Stimulated activated CD4-positive, alpha-beta T cell treated with anti-CD3 and anti-CD28 coated beads, TNF-alpha, amount 100 ng/mL, for 4 hours (primary cell): Measurements from ENCODE around the gene SH3GLB2.
"Not testable (repeated sequence)": the region's sequence is repeated elsewhere in the genome, so short reads cannot be mapped to it uniquely, and the experiment has no call there.

ENCODE experiments used
- DNase-seq, 3 experiments: peaks; one replicate each; pipeline ENCODE4 v3.0.0-alpha.2; 2020; ENCODE audit warnings: low read depth in 3 of 3

Gene SH3GLB2

DNA sequence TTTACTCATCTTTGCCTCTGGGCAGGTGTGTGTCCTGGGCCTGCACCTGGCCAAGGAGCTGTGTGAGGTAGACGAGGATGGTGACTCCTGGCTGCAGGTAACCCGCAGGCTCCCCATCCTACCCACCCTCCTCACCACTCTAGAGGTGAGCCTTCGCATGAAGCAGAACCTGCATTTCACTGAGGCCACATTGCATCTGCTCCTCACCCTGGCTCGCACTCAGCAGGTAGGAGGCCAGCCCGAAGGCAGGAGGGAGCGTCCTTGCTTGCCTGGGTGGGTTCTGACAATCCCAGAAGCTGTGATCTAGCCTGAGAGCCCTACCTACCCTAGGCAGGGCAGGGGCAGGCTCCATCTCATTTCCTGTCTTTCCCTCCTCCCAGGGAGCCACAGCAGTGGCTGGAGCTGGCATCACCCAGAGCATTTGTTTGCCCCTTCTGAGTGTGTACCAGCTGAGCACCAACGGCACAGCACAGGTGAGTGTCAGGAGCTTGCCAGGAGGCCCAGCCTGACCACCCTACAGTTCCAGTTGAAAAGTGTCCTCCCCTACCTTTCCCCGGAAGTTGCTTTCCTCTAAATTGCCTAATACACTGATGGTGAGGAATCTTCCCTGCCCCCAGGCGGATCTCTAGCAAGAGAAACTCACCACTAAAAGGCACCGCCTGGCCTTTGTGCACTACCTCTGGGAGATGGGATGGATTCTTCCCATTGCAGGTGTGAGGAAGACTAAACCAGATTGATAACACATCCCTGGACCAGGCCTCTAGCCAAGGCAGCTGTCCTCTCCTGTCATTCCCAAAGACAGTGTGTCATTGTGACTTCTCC, 26.4 kb downstream of the SH3GLB2 start:
- no peak for DNase-seq

DNA sequence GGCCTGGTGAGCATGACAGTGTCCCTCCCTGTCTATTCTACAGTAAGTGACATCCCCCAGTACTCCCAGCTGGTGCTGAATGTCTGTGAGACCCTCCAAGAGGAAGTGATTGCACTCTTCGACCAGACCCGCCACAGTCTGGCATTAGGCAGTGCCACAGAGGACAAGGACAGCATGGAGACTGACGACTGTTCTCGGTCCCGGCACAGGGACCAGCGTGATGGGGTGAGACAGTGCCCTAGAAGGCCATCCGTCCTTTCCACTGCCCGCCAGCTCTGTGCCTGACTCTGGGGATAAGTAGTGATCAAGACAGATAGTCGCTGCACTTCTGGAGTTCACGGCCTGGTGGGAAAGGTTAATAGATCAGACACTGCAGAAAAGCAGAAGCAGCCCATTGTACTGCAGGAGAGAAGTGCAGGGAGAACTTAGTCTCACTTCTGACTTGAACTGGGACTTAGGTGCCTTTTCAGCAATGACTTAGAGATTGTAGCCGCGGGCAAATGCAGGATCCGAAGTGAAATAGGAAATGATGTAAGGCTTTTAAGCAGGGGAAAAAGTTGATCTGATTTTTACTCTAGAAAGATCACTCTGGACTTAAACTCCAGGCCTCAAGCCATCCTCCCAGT, 28.4 kb downstream of the SH3GLB2 start:
- no peak for DNase-seq

DNA sequence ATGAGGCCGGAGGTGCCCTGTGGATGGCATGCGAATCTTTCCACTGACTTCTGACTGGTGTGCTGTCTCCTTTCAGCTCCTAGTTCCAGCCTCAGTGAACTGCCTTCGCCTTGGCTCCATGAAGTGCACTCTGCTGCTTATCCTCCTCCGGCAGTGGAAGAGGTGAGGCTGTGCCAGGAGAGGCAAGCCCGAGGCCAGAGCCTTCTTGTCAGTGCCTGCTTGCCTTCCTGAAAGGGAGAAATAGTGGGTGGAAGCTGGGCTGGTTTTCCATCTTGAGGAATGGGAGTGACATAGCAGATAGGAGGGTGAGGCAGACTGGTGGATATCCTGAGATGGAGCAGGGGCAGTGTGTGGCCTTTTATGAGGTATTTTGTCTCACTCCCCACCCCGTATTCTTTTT, 29.7 kb downstream of the SH3GLB2 start:
- DNase-seq: no peak

DNA sequence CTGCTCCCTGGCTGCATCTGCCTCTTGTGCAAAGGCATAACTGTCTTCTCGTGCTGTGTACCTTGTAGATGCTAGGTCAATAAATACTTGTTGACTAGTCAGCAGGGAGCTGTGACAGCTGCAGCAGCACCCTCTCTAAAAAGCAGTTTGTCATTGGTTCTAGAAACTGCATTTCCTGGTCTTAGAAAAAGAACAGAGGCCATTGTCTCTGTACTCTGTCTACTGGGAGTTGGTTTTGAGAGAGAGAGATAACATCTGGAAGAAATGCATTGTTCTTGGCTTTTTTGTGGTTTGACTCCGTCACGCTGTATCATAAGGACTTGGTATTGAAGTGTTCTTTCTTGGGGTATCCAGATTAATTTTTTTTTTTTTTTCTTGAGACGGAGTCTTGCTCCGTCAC, 32.3 kb downstream of the SH3GLB2 start:
- no peak for DNase-seq

DNA sequence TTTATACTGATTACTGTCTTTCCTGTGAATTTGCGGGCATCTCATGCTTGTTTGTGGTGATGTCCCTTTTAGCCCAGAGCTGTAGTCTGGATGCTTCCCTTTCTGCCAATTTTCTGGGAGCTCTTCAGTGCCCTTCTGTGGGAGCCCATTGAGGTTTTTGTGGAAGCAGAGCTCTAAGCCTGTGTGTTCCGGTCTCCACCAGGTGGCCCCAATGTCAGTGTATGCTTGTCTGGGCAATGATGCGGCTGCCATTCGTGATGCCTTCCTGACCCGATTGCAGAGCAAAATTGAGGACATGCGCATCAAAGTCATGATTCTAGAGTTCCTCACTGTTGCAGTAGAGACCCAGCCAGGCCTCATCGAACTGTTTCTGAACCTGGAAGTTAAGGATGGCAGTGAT, 35.1 kb downstream of the SH3GLB2 start:
- no peak for DNase-seq

DNA sequence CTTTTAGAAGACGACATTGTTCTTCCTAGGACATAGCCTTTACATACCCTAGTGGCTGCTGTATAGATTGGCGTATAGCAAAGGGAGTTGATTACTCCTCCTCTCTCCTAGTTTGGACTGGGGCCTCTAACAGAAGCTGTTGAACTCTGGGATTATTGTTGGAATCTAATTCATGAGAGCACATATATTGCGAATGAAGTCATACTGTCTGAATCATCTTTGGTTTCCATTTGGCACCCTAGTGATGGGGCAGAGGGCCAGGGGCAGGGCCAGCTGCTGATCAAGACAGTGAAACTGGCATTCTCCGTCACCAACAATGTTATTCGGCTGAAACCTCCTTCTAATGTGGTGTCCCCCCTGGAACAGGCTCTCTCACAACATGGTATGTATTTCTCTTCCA, 40.3 kb downstream of the SH3GLB2 start:
- DNase-seq: no peak

DNA sequence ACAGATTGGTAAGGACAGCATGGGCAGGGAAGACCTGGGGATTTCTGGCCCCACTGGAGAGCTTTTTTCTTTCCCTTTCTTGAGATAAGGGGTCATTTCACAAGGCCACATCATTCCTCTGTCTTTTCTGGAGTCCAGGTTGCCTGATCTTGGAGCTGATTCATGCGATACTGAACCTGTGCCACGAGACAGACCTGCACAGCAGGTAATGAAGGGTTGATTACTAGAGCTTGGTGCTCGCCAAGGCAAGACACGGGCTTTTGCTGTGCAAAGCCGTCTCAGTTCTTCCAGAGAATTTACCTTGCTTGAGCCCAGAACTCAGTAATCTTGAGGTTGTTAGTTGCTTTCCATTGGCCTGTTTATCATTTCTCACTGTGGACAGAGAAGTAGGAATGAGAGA, 41.5 kb downstream of the SH3GLB2 start:
- DNase-seq: no peak

DNA sequence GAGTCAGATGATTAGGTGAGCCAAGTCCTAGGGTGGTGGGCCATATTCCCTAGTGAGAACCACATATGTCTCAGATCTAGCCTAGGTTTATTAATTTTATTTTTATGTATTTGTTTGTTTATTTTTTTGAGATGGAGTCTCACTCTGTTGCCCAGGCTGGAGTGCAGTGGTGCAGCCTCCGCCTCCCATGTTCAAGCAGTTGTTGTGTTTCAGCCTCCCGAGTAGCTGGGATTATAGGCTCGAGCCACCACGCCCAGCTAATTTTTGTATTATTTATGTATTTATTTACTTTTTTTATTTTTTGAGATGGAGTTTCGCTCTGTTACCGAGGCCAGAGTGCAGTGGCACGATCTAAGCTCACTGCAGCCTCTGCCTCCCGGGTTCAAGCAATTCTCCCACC, 44.6 kb downstream of the SH3GLB2 start:
- no peak for DNase-seq

DNA sequence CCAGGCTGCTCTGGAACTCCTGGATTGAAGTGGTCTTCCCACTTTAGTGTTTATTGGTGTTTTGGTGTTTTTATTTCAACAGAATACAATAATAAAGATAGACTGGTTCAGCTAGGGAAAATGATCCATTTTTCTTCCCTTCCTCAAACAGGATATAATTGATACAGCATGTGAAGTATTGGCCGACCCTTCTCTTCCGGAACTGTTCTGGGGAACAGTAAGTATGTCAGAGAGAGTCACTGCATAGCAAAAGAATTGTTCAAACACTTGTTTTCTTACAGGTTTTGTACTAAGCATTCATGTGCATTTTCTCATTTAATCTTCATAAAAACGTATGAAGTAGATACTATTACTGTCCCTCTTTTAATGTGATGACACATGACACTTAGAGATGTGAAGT, 49.0 kb downstream of the SH3GLB2 start:
- no peak for DNase-seq

DNA sequence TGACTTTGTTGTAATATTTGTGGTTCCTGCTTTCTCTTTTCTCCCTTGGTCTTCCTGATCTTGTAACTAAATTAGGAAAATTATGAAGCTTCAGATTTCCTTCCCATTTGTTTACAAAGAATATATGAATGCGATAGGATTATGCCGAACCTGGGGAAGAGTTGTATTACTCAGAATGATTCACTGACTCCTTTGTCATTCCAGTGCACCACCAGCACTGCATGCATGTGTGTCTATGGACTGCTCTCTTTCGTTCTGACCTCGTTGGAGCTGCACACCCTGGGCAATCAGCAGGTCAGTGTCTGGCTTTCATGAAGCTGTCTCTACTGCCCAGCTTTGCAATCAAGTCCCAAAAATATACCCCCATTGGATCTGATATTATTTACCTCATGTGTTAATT, 55.2 kb downstream of the SH3GLB2 start:
- DNase-seq: no peak

DNA sequence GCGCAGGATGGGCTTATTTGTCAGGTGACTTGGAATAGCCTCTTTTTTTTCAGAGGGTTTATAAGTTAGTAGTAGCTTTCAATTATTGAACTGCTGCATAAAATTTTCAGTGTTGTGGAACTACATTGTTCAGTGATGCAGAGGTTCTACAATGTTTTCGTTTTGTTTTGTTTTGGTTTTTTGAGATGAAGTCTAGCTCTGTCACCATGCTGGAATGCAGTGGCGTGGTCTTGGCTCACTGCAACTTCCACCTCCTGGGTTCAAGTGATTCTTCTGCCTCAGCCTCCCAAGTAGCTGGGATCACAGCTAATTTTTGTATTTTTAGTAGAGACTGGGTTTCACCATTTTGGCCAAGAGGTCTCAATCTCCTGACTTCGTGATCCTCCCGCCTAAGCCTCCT, 58.6 kb downstream of the SH3GLB2 start:
- no peak for DNase-seq

DNA sequence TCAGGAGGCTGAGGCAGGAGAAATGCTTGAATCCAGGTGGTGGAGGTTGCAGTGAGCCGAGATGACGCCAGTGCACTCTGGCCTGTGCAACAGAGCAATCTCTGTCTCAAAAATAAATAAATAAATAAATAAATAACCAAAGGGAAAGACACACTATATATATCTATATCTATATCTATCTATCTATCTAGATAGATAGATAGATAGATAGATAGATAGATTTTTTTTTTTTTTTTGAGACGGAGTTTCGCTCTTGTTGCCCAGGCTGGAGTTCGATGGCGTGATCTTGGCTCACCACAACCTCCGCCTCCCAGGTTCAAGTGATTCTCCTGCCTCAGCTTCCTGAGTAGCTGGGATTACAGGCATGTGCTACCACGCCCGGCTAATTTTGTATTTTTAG, 66.7 kb downstream of the SH3GLB2 start:
- DNase-seq: not testable (repeated sequence)
